Endodermal cell (in vitro differentiated cells): ENCODE data around the gene TTC28. TPM values are rescaled to one million over a fixed set of nuclear protein-coding genes. Genes with fewer than 3 reads are reported as not detected.

Source experiments
- DNase-seq: peaks from one replicate; pipeline ENCODE4 v3.0.0-alpha.2; 2017
- H3K27ac ChIP-seq: 2 replicates; pipeline ENCODE4 v1.5.1; 2013; ENCODE audit warnings: mild to moderate bottlenecking, low read depth, low read length, moderate library complexity
- H3K27me3 ChIP-seq: 2 replicates; pipeline ENCODE4 v1.6.1; 2013; ENCODE audit warnings: mild to moderate bottlenecking, low read length, moderate library complexity; ENCODE audit not compliant: insufficient read depth, control insufficient read depth, poor library complexity, severe bottlenecking
- H3K36me3 ChIP-seq: 2 replicates; pipeline ENCODE4 v1.7.0; 2013; ENCODE audit warnings: mild to moderate bottlenecking, low read length, moderate library complexity; ENCODE audit not compliant: control insufficient read depth, insufficient read depth
- H3K4me1 ChIP-seq: one replicate; pipeline ENCODE4 v1.7.0; 2013; ENCODE audit warnings: low read length; ENCODE audit not compliant: control insufficient read depth, insufficient read depth
- H3K4me3 ChIP-seq: 2 replicates; pipeline ENCODE4 v1.5.1; 2013; ENCODE audit warnings: mild to moderate bottlenecking, low read length, moderate library complexity
- H3K9ac ChIP-seq: 2 replicates; pipeline ENCODE4 v1.6.1; 2013; ENCODE audit warnings: mild to moderate bottlenecking, low read length, moderate library complexity; ENCODE audit not compliant: poor library complexity, severe bottlenecking; ENCODE audit errors: extremely low read depth
- H3K9me3 ChIP-seq: 2 replicates; pipeline ENCODE4 v1.6.1; 2013; ENCODE audit warnings: mild to moderate bottlenecking, low read length, moderate library complexity; ENCODE audit not compliant: control insufficient read depth
- H3K27ac Mint-ChIP-seq: 2 replicates; pipeline ENCODE4 v1.8.0; 2020; ENCODE audit warnings: mixed read lengths
- H3K27me3 Mint-ChIP-seq: 2 replicates; pipeline ENCODE4 v1.8.0; 2021; ENCODE audit warnings: mild to moderate bottlenecking, mixed read lengths; ENCODE audit not compliant: insufficient read depth
- H3K36me3 Mint-ChIP-seq: 2 replicates; pipeline ENCODE4 v1.8.0; 2020; ENCODE audit warnings: low read depth, mixed read lengths
- H3K4me1 Mint-ChIP-seq: 2 replicates; pipeline ENCODE4 v1.8.0; 2020; ENCODE audit warnings: mixed read lengths
- H3K4me3 Mint-ChIP-seq: 2 replicates; pipeline ENCODE4 v1.8.0; 2020; ENCODE audit warnings: mild to moderate bottlenecking, moderate library complexity, mixed read lengths
- H3K9me3 Mint-ChIP-seq: 2 replicates; pipeline ENCODE4 v1.8.0; 2020; ENCODE audit warnings: mild to moderate bottlenecking, mixed read lengths
- CTCF ChIP-seq: fragments of 200-600 bp; sonication (generic); conservative IDR thresholded peaks from 2 replicates; pipeline ENCODE4 v1.5.0; 2021; ENCODE audit warnings: antibody characterized with exemption, mild to moderate bottlenecking
- WGBS, 2 experiments: methylation state at CpG; one replicate each; pipeline versions ENCODE4 v1.1.5 to v1.1.7; 2013; ENCODE audit warnings: missing lambda C conversion rate in 2 of 2, mixed read lengths in 1 of 2; ENCODE audit not compliant: insufficient coverage in 1 of 2, insufficient read length in 1 of 2; 5-methylcytosine and 5-hydroxymethylcytosine counted together
- total RNA-seq, 2 donors: library from RNA; stranded (reverse); fragmentation: NEBNext Ultra II Directional in 1 of 2; extraction: Animal tissue kit (Norgen Biotek cat#: 25700) in 1 of 2; gene quantifications; 2 replicates in 1 of 2; 3 replicates in 1 of 2; pipeline ENCODE4 v1.2.1, GENCODE V29; 2021

Gene TTC28
- total RNA-seq, 2 donors from 2014 or later = 28.6 to 34.0 TPM

GRCh38 chr22:28710576-28711191 lies 31.0 kb upstream of the TTC28 start:
- Histone ChIP-seq H3K4me3 (no peak overlapping the region), H3K4me1 (no peaks in the 10 kb centered on the region), H3K9ac (no peak overlapping the region), H3K9me3 (no peaks in the 10 kb centered on the region), H3K27ac (no peak overlapping the region), H3K36me3 (peaks cover 46% of the 10 kb centered on the region), H3K27me3 (no peaks in the 10 kb centered on the region)
- Mint-ChIP-seq H3K4me1 (peaks cover 6% of the 10 kb centered on the region), H3K9me3 (no peaks in the 10 kb centered on the region), H3K36me3 (peaks cover 64% of the 10 kb centered on the region), H3K4me3 (no peak overlapping the region), H3K27ac (no peak overlapping the region), H3K27me3 (no peaks in the 10 kb centered on the region)
- 92 to 95% methylated on average over 2 to 3 of the region's 3 CpGs for WGBS, 2 experiments
- no peak for TF ChIP-seq CTCF
- no peak for DNase-seq

GRCh38 chr22:28710107-28710506 lies 30.5 kb upstream of the TTC28 start:
- Histone ChIP-seq H3K4me1 (no peaks in the 10 kb centered on the region), H3K36me3 (peaks cover 46% of the 10 kb centered on the region), H3K27ac (no peak overlapping the region), H3K27me3 (no peaks in the 10 kb centered on the region), H3K9ac (no peak overlapping the region), H3K9me3 (no peaks in the 10 kb centered on the region), H3K4me3 (no peak overlapping the region)
- H3K27me3 Mint-ChIP-seq = no peaks in the 10 kb centered on the region
- H3K4me1 Mint-ChIP-seq = peaks cover 6% of the 10 kb centered on the region
- DNase-seq = no peak
- no peak for TF ChIP-seq CTCF
- H3K4me3 Mint-ChIP-seq = no peak overlapping the region
- no peak overlapping the region for H3K27ac Mint-ChIP-seq
- peaks cover 62% of the 10 kb centered on the region for H3K36me3 Mint-ChIP-seq
- H3K9me3 Mint-ChIP-seq = no peaks in the 10 kb centered on the region

GRCh38 chr22:28706845-28707244 lies 27.2 kb upstream of the TTC28 start:
- Histone ChIP-seq H3K4me1 (no peaks in the 10 kb centered on the region), H3K4me3 (no peak overlapping the region), H3K9me3 (no peaks in the 10 kb centered on the region), H3K36me3 (peaks cover 63% of the 10 kb centered on the region), H3K9ac (no peak overlapping the region), H3K27ac (no peak overlapping the region), H3K27me3 (no peaks in the 10 kb centered on the region)
- Mint-ChIP-seq H3K4me1 (peaks cover under 1% of the 10 kb centered on the region), H3K36me3 (peaks cover 57% of the 10 kb centered on the region), H3K9me3 (no peaks in the 10 kb centered on the region), H3K27ac (no peak overlapping the region), H3K4me3 (no peak overlapping the region), H3K27me3 (no peaks in the 10 kb centered on the region)
- DNase-seq = no peak
- WGBS, 2 experiments = 96 to 100% methylated on average over 1 to 5 of the region's 6 CpGs
- TF ChIP-seq CTCF = no peak
